Measurements from ENCODE around the gene MXD1. TPM values are rescaled to one million over a fixed set of nuclear protein-coding genes. Genes with fewer than 3 reads are reported as not detected.

The MXD1 gene
- total RNA-seq, 2 donors from 2014 or later = 4.2 to 8.0 TPM

DNA sequence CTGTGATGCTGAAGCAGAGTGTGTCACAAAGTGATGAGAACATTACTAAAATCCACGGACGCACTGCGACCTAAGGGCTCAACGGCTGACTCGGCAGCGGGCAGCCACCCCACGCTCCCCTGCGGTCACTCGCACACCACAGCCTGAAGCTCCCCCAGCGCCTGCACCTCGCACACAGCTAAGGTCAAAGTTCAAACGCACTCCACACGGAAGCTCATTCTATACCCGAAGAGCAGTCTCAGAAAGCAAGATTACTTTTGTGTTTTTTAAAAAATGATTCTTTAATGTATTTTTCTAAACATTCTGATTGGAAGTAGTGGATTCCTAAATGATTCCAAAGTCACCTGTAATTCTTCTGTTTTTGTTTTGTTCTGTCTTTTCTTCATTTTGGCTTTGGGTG lies 24.8 kb downstream of the MXD1 start:
- Histone ChIP-seq H3K27ac (no peak overlapping the region), H3K36me3 (peaks cover 0 to 3% of the 10 kb centered on the region in 2 donors), H3K4me1 (replicated peaks) (no peaks in the 10 kb centered on the region), H3K4me3 (no peak overlapping the region), H3K27me3 (replicated peaks; ENCODE audit: insufficient read depth) (no peaks in the 10 kb centered on the region), H3K9me3 (no peaks in the 10 kb centered on the region)
- WGBS = 81% methylated on average over 14 of the region's 14 CpGs
- intact Hi-C loops (cut with DNase I) = no loop called here
- TF ChIP-seq, protein P1, sequence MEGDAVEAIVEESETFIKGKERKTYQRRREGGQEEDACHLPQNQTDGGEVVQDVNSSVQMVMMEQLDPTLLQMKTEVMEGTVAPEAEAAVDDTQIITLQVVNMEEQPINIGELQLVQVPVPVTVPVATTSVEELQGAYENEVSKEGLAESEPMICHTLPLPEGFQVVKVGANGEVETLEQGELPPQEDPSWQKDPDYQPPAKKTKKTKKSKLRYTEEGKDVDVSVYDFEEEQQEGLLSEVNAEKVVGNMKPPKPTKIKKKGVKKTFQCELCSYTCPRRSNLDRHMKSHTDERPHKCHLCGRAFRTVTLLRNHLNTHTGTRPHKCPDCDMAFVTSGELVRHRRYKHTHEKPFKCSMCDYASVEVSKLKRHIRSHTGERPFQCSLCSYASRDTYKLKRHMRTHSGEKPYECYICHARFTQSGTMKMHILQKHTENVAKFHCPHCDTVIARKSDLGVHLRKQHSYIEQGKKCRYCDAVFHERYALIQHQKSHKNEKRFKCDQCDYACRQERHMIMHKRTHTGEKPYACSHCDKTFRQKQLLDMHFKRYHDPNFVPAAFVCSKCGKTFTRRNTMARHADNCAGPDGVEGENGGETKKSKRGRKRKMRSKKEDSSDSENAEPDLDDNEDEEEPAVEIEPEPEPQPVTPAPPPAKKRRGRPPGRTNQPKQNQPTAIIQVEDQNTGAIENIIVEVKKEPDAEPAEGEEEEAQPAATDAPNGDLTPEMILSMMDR (IDR thresholded peaks at IDR 0.05) = no peak
- TF ChIP-seq POLR2A (IDR thresholded peaks at IDR 0.05) (no peak), POLR2AphosphoS5 (IDR thresholded peaks at IDR 0.05) (no peak)
- no peak for DNase-seq (ENCODE audit: low spot score)

DNA sequence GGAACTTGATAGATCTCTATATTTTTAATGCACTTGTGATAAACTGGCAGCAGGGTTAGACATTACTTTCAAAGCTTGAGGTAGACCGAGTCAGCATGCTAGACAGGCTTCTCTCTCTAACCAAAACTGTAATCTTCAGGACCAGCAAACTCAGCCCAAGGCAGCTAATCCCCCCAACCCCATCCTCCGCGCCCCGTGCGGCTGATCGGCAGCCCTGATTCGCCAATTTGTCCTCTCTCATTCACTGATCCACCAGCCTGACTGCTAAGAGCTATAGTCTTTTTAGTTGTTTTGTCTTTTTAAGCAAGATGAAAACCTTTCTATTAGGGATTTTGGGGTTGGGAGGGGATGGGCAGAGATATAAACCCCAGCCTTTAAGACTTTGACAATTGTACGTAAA lies 25.8 kb downstream of the MXD1 start:
- H3K27me3 ChIP-seq (replicated peaks; ENCODE audit: insufficient read depth) = no peaks in the 10 kb centered on the region
- H3K27ac ChIP-seq = no peak overlapping the region
- intact Hi-C loops (cut with DNase I) = no loop called here
- H3K4me1 ChIP-seq (replicated peaks) = no peaks in the 10 kb centered on the region
- H3K4me3 ChIP-seq = no peak overlapping the region
- H3K9me3 ChIP-seq = no peaks in the 10 kb centered on the region
- 90% methylated on average over 8 of the region's 8 CpGs for WGBS
- peaks cover 0 to under 1% of the 10 kb centered on the region in 2 donors for H3K36me3 ChIP-seq
- TF ChIP-seq POLR2A (IDR thresholded peaks at IDR 0.05) = no peak
- no peak for TF ChIP-seq POLR2AphosphoS5 (IDR thresholded peaks at IDR 0.05)
- TF ChIP-seq, protein P1 (IDR thresholded peaks at IDR 0.05) = no peak
- DNase-seq (ENCODE audit: low spot score) = no peak

DNA sequence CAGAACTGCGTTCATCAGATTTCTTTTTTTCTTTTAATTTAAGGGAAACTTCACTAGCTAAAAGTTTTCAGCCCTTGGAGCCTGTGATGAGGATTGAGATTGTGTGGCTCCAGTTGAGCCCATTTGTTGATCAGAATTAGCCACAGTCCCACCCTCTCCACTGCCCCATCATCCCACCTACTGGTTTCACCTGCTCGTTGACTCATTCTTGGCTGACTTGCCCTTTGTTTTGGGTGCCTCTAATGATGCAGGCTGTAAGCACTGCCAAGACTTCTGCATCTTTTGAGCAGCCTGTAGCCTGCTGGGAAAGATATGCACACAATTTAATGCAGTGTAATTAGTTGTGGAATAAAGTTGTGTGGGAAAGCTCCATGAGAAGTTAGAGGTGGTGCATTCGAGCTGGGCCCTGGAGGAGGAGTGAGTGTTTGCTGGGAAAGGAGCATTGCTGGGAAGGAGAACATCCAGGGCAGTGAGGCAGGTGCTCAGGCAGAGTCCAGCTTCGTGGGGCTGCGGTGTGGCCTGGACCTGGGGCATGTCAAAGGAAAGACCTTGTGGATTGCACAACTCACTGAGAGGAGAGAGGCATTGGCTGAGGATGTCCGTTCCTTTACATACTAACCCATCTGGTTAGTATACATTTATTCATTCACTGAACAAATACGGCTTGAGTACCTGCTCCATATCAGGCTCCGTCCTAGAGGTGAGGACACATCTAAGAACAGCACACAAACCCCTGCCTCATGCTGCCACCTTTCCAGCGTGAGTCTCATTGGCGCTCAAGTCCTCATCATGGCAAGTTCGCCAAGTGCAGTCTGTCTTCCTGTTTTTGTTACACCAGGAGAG lies 28.3 kb downstream of the MXD1 start:
- no peaks in the 10 kb centered on the region for H3K36me3 ChIP-seq
- no peak overlapping the region for H3K27ac ChIP-seq
- H3K4me1 ChIP-seq (replicated peaks) = no peaks in the 10 kb centered on the region
- no peak for DNase-seq (ENCODE audit: low spot score)
- H3K9me3 ChIP-seq = no peaks in the 10 kb centered on the region
- intact Hi-C loops (cut with DNase I) = no loop called here
- no peaks in the 10 kb centered on the region for H3K27me3 ChIP-seq (replicated peaks; ENCODE audit: insufficient read depth)
- no peak for TF ChIP-seq POLR2A (IDR thresholded peaks at IDR 0.05)
- TF ChIP-seq, protein P1 (IDR thresholded peaks at IDR 0.05) = no peak
- no peak for TF ChIP-seq POLR2AphosphoS5 (IDR thresholded peaks at IDR 0.05)
- no peak overlapping the region for H3K4me3 ChIP-seq
- 85% methylated on average over 11 of the region's 11 CpGs for WGBS

DNA sequence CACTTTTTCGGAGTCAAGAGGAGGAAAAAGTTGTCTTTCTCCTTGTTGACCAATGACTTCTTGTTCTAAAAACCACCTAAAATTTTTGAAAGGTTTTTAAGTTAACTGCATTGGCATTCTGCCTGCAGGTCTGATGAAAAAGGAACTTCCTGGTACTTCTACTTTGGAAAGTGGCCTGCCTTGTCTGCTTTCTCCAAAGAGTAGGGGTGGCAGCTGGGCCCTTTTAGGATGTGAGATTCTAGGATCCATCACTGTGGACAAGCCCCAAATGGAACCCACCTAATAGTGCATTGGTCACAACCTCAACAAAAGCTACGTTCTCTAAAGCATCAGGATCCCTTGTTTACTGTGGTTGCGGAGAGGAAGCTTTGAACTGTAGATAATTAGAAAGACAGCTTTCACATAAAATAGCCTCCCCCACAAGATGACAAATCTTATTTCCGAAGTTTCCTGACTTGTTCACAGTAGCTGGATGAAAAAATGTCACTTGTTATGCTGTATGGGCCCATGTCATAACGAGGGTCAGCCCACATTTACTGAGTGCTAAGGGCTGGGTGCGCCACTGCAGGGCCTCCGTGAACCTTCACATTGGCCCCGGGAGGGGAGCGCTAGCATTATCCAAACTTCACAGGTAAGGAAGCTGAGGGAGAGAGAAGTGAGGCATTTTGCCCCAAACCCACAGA lies 29.1 kb downstream of the MXD1 start:
- Histone ChIP-seq H3K27ac (no peak overlapping the region), H3K9me3 (no peaks in the 10 kb centered on the region), H3K36me3 (no peaks in the 10 kb centered on the region), H3K4me3 (no peak overlapping the region), H3K4me1 (replicated peaks) (no peaks in the 10 kb centered on the region), H3K27me3 (replicated peaks; ENCODE audit: insufficient read depth) (no peaks in the 10 kb centered on the region)
- no peak for DNase-seq (ENCODE audit: low spot score)
- no peak for TF ChIP-seq POLR2A (IDR thresholded peaks at IDR 0.05)
- TF ChIP-seq, protein P1 (IDR thresholded peaks at IDR 0.05) = no peak
- no peak for TF ChIP-seq POLR2AphosphoS5 (IDR thresholded peaks at IDR 0.05)
- 75% methylated on average over 9 of the region's 9 CpGs for WGBS
- intact Hi-C loops (cut with DNase I) = no loop called here

All from prostate gland (tissue), 2 donors.